ENCODE results near the gene USP46. TPM values are rescaled to one million over a fixed set of nuclear protein-coding genes. Genes with fewer than 3 reads are reported as not detected.

USP46 gene
- total and polyA plus RNA-seq, 12 donors, result 1.9 to 37.5 (median 19.2) TPM

- H3K27me3 ChIP-seq, result no peaks in the 10 kb centered on the region
- H3K4me1 ChIP-seq (replicated peaks in 1 of 2), result peaks cover 11 to 29% of the 10 kb centered on the region in 2 donors
- TF ChIP-seq CTCF (IDR thresholded peaks at IDR 0.05) (no peak), POLR2A (IDR thresholded peaks at IDR 0.05) (peak in 1 of 2 donors; percentile 5)
- no peaks in the 10 kb centered on the region for H3K36me3 ChIP-seq (replicated peaks in 1 of 2)
- peak overlapping the region; percentile 42 to 99 (median 56) for H3K4me3 ChIP-seq
- H3K27ac ChIP-seq, result peak overlapping the region; percentile 81 to 97 (median 93)
- no peaks in the 10 kb centered on the region for H3K9me3 ChIP-seq (replicated peaks in 1 of 3)
- 0 to 1% (median 0%) methylated on average over 7 to 45 of the region's 45 CpGs for WGBS, 4 donors
- intact Hi-C loops (cut with DNase I), result loop anchor here in 1 of 2 donors (10.0 kb wide), 1 partner anchor 55 kb away; no protein-coding TSS in a partner anchor
- DNase-seq, result peak; percentile 62 to 82 (median 75)
Measured at GRCh38 chr4:52659722-52660261, 691 bp upstream of the USP46 start.

GRCh38 chr4:52658641-52659000 lies 480 bp downstream of the USP46 start:
- no peak for TF ChIP-seq CTCF (IDR thresholded peaks at IDR 0.05)
- Histone ChIP-seq H3K4me3 (peak overlapping the region; percentile 26 to 99 (median 55)), H3K9me3 (replicated peaks in 1 of 3) (no peaks in the 10 kb centered on the region), H3K4me1 (replicated peaks in 1 of 2) (peaks cover 11 to 29% of the 10 kb centered on the region in 2 donors), H3K27me3 (no peaks in the 10 kb centered on the region), H3K27ac (peak overlapping the region in 4 of 5 donors; percentile 47 to 97 (median 94)), H3K36me3 (replicated peaks in 1 of 2) (no peaks in the 10 kb centered on the region)
- WGBS, 4 donors, result 0 to 1% (median 1%) methylated on average over 10 to 33 of the region's 33 CpGs
- intact Hi-C loops (cut with DNase I), result loop anchor here in 1 of 2 donors (10.0 kb wide), 1 partner anchor 54 kb away; no protein-coding TSS in a partner anchor
- peak in 3 of 7 donors; percentile 17 to 34 (median 21) for DNase-seq

- H3K27me3 ChIP-seq, result no peaks in the 10 kb centered on the region
- WGBS, 4 donors, result 57 to 59% (median 59%) methylated on average over 18 of the region's 18 CpGs
- intact Hi-C loops (cut with DNase I), result loop anchor here in 1 of 2 donors (10.0 kb wide), 1 partner anchor 53 kb away; no protein-coding TSS in a partner anchor
- peaks cover 11 to 29% of the 10 kb centered on the region in 2 donors for H3K4me1 ChIP-seq (replicated peaks in 1 of 2)
- DNase-seq, result peak in 5 of 7 donors; percentile 12 to 28 (median 16)
- H3K27ac ChIP-seq, result peak overlapping the region in 2 of 5 donors; percentile 3 to 97
- H3K36me3 ChIP-seq (replicated peaks in 1 of 2), result no peaks in the 10 kb centered on the region
- peak overlapping the region in 2 of 4 donors; percentile 82 to 99 for H3K4me3 ChIP-seq
- no peaks in the 10 kb centered on the region for H3K9me3 ChIP-seq (replicated peaks in 1 of 3)
- no peak for TF ChIP-seq CTCF (IDR thresholded peaks at IDR 0.05)
- TF ChIP-seq POLR2A (IDR thresholded peaks at IDR 0.05), result no peak
Measured at GRCh38 chr4:52657618-52658501, 1.2 kb downstream of the USP46 start.

GRCh38 chr4:52657292-52657617 lies 1.8 kb downstream of the USP46 start:
- no peaks in the 10 kb centered on the region for H3K9me3 ChIP-seq (replicated peaks in 1 of 3)
- no peak for DNase-seq
- TF ChIP-seq POLR2A (IDR thresholded peaks at IDR 0.05) (no peak), CTCF (IDR thresholded peaks at IDR 0.05) (no peak)
- no peaks in the 10 kb centered on the region for H3K36me3 ChIP-seq (replicated peaks in 1 of 2)
- intact Hi-C loops (cut with DNase I), result loop anchor here in 1 of 2 donors (10.0 kb wide), 1 partner anchor 52 kb away; no protein-coding TSS in a partner anchor
- no peak overlapping the region for H3K27ac ChIP-seq
- 78 to 85% (median 84%) methylated on average over 6 to 8 of the region's 8 CpGs for WGBS, 4 donors
- peaks cover 11 to 29% of the 10 kb centered on the region in 2 donors for H3K4me1 ChIP-seq (replicated peaks in 1 of 2)
- no peak overlapping the region for H3K4me3 ChIP-seq
- no peaks in the 10 kb centered on the region for H3K27me3 ChIP-seq

Measured in adrenal gland (tissue), 12 donors.